Measurements from ENCODE around the gene ACTL7A.

GRCh38 chr9:108860354-108860753 is 1.7 kb upstream of the ACTL7A start:
- TF ChIP-seq SPI1 (IDR thresholded peaks at IDR 0.05; ENCODE audit: borderline replicate concordance, low read depth) (no peak), POLR2AphosphoS5 (IDR thresholded peaks at IDR 0.05; ENCODE audit: low read depth) (no peak), GABPA (IDR thresholded peaks at IDR 0.05; ENCODE audit: low read depth) (no peak)
- TF ChIP-seq, protein P1, sequence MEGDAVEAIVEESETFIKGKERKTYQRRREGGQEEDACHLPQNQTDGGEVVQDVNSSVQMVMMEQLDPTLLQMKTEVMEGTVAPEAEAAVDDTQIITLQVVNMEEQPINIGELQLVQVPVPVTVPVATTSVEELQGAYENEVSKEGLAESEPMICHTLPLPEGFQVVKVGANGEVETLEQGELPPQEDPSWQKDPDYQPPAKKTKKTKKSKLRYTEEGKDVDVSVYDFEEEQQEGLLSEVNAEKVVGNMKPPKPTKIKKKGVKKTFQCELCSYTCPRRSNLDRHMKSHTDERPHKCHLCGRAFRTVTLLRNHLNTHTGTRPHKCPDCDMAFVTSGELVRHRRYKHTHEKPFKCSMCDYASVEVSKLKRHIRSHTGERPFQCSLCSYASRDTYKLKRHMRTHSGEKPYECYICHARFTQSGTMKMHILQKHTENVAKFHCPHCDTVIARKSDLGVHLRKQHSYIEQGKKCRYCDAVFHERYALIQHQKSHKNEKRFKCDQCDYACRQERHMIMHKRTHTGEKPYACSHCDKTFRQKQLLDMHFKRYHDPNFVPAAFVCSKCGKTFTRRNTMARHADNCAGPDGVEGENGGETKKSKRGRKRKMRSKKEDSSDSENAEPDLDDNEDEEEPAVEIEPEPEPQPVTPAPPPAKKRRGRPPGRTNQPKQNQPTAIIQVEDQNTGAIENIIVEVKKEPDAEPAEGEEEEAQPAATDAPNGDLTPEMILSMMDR (IDR thresholded peaks at IDR 0.05; ENCODE audit: insufficient read depth, low read length): no peak
- TF ChIP-seq, protein P2, sequence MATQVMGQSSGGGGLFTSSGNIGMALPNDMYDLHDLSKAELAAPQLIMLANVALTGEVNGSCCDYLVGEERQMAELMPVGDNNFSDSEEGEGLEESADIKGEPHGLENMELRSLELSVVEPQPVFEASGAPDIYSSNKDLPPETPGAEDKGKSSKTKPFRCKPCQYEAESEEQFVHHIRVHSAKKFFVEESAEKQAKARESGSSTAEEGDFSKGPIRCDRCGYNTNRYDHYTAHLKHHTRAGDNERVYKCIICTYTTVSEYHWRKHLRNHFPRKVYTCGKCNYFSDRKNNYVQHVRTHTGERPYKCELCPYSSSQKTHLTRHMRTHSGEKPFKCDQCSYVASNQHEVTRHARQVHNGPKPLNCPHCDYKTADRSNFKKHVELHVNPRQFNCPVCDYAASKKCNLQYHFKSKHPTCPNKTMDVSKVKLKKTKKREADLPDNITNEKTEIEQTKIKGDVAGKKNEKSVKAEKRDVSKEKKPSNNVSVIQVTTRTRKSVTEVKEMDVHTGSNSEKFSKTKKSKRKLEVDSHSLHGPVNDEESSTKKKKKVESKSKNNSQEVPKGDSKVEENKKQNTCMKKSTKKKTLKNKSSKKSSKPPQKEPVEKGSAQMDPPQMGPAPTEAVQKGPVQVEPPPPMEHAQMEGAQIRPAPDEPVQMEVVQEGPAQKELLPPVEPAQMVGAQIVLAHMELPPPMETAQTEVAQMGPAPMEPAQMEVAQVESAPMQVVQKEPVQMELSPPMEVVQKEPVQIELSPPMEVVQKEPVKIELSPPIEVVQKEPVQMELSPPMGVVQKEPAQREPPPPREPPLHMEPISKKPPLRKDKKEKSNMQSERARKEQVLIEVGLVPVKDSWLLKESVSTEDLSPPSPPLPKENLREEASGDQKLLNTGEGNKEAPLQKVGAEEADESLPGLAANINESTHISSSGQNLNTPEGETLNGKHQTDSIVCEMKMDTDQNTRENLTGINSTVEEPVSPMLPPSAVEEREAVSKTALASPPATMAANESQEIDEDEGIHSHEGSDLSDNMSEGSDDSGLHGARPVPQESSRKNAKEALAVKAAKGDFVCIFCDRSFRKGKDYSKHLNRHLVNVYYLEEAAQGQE (IDR thresholded peaks at IDR 0.05; ENCODE audit: insufficient replicate concordance, low read depth): no peak
